PC-9 (cell line): ENCODE data around the gene CDHR5.

Source experiments
- EZH2 ChIP-seq: fragments of 200-600 bp; sonication (generic); IDR thresholded peaks from 2 replicates; pipeline ENCODE4 v1.8.0; 2017; ENCODE audit warnings: antibody characterized with exemption, low read depth
- TF ChIP-seq, protein P1 (sequence below): fragments of 200-600 bp; sonication (generic); conservative IDR thresholded peaks from 2 replicates; pipeline ENCODE4 v1.6.1; 2017; ENCODE audit warnings: mixed run types, antibody characterized with exemption, mild to moderate bottlenecking, moderate library complexity

DNA sequence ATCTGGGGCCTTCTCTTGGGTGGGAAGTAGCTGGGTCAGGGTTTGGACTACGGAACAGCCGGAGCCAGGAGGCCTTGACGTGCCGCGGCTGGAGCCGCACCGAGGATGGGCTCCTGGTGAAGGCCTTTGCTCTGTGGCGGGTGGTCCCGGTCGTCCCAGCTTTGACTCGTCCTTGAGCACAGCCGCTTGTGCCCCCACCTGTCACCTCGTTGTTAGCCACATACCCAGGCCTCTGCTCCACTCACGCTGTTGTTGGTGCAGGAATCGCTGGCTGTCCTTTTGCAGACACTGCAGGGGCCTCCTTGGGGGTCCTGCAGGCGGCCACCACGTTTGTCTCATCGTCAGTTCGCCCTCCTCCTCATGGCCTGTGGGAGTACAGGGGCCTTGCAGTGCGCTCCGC, 31.4 kb downstream of the CDHR5 start:
- TF ChIP-seq, protein P1, sequence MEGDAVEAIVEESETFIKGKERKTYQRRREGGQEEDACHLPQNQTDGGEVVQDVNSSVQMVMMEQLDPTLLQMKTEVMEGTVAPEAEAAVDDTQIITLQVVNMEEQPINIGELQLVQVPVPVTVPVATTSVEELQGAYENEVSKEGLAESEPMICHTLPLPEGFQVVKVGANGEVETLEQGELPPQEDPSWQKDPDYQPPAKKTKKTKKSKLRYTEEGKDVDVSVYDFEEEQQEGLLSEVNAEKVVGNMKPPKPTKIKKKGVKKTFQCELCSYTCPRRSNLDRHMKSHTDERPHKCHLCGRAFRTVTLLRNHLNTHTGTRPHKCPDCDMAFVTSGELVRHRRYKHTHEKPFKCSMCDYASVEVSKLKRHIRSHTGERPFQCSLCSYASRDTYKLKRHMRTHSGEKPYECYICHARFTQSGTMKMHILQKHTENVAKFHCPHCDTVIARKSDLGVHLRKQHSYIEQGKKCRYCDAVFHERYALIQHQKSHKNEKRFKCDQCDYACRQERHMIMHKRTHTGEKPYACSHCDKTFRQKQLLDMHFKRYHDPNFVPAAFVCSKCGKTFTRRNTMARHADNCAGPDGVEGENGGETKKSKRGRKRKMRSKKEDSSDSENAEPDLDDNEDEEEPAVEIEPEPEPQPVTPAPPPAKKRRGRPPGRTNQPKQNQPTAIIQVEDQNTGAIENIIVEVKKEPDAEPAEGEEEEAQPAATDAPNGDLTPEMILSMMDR = no peak
- TF ChIP-seq EZH2 = no peak
